NCI-H345 treated with DMSO at 0.1 percent for 48 hours (cell line): ENCODE data around the gene CDS2.

ENCODE experiments used
- DNase-seq: peaks from one replicate; lab custom pipeline; 2025; ENCODE audit not compliant: unreplicated experiment; lab: John Stamatoyannopoulos, UW

Gene CDS2

DNA sequence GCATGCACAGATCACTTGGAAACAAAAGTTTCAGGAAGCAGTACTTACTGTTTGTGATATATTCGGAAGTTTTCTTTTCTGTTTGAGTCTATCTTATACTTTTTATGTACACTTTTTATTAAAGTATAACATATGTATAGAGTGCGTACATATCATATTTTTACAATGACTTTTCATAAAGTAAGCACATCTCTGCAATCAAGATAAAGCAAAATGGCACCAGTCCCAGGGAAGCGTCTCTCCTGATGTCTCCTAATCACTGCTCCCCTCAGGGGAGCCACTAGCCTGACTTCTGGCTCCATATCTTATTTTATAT, 26.3 kb downstream of the CDS2 start:
- no peak for DNase-seq

DNA sequence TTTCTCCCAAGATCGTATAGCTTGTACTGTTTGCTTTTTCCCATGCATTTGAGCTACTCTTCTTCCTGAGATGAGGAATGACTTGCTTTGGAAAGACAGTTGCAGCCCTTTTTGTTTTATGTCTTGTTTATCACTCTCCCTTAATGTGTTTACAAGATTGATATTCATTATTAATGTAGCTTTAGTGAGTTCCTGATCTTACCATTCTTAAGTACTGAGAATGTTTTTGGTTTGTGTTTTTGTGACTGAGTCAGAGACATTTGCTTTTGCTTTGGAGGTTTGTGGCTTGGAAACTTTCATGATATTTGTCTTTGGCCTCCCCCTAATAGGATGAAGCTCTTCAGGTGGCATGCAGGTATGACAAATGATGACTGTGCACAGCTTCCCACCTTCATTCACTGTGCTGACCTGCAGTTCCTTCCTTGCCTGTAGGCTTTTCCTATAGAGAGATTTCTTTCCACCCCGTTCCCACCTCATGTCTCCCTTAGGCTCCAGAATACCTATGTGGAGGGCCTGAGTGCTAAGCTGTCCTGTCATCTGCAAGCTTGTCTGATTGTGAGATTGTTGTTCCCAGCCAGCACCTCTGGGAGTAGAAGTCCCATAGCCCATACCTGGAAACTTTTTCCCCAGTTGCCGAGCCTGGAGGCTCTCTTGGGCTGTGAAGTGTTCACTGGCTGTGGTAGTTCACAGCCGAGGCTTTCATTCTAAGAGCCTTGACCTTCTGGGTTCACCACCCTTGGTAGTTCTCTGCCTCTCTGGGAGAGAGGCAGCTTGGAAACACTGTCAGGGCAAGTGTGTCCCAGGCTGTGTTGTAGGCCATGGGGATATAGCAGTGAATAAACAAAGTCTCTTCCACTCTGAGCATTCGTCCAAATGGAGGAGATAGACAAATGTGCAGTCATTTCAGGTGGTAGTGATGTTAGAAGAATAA, 27.1 kb downstream of the CDS2 start:
- no peak for DNase-seq

DNA sequence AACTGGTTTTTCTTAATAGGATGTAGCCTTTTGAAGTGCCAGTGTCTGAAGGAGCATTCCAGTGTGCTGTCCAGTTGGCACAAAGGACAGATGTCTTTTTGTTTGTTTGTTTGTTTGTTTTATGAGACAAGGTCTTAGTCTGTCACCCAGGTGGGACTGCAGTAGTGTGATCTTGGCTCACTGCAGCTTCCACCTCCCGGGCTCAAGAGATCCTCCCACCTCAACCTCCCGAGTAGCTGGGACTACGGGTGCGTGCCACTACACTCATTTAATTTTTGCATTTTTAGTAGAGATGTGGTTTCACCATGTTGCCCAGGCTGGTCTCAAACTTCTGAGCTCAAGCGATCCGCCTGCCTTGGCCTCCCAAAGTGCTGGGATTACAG, 27.7 kb downstream of the CDS2 start:
- no peak for DNase-seq

DNA sequence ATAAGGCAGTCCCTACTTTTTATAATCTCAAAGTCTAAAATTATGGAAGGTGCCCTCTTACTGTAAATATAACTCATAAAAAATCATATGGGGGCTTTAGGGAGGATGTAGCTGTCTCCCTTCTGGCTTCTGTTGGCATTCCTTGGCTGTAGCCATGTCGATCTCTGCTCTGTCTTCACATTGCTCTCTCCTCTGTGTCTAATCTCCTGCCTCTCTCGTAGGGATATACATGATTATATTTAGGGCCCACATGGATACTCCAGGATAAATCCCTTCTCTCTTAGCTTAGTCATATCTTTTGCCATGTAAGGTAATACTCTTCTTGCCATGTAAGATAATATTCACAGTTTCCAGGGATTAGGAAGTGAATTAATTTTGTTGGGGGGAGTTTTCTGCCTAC, 28.6 kb downstream of the CDS2 start:
- DNase-seq = no peak

DNA sequence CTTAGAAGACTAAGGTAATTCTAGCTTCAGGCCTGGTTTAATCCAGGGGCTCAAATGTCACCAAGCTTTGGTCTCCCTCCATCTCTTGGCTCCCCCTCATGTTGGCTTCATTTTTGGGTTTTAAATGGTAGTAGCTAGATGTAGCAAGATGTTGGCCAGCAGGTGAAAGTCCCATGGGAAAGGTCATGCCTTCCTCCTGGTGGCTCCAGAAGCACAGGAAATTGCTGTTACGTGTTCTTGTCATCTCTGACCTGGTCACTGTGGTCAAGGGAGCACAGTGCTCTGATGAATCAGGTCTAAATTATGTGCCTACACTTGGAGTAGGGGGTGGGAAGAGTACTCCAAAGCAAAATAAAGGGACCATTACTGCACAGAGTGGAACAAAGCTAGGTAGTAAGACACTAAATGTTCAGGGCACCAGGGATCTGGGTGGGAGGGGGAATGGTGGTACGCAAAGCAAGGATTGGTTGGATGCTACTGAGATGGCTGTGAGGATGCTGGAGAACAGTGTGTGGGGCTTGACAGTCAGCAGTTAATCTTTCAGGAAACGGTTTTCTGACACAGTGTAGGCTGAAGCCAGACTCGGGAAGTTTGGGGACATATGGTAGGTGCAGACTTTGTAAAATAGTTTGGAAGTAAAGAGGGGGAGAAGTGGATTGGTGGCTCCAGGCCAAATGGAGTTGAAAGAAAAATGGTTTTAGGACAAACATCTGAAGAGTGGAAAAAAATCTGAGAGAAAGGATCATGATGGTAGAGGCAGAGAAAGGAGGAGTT, 30.1 kb downstream of the CDS2 start:
- DNase-seq = no peak

DNA sequence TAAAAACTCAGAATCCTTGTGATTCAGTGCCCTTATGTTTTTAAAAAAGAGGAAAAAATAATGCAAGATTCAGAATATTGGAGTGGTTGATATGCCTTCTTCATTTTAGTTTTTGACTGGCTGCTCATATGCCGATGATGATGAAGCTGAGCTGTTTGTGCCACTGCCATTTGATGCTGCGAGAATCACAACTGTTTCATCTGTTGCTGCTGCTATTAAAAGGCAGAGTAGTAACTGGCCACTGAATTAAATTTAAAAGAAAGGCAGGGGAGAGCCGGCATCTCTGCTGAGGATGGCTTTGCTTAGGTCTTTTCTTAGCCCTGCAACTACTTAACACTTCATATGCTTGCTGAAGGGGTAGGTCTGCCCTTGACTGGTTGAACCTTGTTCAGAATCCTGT, 33.1 kb downstream of the CDS2 start:
- no peak for DNase-seq

DNA sequence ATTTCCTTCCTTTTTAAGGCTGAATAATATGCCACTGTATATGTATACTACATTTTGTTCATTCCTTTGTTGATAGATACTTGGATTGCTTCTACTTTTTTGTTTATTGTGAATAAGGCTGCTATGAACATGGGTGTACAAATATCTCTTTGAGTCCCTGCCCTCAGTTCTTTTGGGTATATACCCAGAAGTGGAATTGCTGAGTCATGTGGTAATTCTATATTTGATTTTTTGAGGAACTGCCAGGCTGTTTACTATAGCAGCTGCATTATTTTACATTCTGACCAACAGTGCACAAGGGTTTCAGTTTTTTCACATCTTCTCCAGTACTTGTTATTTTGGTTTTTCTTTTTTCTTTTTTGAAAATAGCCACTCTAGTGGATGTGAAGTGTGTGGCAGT, 34.1 kb downstream of the CDS2 start:
- no peak for DNase-seq

DNA sequence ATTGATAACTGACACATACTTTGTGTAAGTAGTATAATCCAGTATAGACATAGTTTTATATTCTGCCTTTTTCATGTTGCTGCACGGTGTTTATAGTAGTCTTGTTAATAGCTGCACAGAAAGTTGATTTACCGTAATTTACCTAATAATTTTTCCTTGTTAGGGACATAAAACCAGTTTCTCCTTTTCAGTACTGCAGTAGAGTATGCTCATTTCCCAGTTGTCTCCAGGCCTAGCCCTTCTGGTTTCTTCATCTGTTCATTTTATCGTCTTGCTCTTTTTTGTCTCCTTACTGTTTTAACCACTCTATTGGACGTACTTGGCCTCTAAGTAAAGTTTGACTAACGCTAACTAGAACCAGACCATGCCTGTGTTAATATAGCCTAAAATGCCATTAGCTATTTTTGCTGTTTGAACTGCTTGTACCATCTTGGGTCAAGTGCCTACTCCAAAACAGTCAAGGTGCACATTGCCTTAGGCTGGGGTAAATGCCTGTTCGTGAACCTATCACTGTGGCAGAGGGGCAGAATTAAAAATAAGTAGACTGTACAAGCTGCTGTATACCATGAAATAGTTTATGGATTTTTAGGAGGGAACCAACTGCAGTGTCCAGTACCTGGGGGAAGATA, 34.8 kb downstream of the CDS2 start:
- no peak for DNase-seq

DNA sequence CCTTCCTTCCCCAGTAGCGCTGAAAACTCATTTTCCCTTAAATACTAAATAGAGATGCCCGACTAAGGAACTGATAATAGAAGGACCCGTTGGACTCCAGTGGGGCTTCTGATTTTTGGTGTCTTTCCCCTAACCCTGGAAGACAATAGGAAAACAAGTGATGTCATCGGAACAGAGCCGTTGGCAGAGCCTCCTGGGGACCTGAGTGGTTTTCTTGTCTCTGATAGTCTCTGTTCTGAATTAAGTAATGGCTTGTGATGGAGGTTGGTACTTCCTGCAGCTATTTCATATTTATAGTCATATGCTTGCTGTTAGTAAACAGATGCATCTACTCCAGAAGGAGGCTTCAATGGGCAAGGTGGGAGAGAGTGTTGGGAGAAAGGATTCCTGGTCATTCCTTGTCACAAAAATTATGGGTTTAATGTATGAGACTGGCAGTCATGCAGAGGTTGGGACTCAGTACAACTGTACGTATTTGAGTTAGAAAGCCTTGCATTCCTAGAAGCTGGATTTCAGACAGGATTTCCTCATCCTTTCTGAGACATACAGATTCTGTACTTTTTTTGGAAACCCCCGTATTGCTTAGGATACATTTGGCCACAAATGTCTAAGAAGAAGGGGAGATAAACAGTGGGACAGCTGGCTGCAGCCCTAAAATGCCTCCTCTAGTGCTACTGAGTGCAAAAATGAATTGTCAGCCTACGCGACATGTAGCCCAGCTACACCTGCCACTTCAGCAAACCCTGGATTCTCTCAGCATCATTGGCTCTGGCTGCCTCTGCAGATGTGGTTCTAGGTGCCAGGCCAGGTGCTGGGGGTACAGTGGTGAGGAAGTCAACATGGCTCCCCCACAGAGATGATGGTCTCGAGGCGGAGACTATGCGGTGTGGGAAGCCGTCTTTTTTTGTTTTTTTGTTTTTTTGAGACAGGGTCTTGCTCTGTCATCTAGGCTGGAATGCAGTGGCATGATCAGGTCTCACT, 38.1 kb downstream of the CDS2 start:
- DNase-seq = no peak

DNA sequence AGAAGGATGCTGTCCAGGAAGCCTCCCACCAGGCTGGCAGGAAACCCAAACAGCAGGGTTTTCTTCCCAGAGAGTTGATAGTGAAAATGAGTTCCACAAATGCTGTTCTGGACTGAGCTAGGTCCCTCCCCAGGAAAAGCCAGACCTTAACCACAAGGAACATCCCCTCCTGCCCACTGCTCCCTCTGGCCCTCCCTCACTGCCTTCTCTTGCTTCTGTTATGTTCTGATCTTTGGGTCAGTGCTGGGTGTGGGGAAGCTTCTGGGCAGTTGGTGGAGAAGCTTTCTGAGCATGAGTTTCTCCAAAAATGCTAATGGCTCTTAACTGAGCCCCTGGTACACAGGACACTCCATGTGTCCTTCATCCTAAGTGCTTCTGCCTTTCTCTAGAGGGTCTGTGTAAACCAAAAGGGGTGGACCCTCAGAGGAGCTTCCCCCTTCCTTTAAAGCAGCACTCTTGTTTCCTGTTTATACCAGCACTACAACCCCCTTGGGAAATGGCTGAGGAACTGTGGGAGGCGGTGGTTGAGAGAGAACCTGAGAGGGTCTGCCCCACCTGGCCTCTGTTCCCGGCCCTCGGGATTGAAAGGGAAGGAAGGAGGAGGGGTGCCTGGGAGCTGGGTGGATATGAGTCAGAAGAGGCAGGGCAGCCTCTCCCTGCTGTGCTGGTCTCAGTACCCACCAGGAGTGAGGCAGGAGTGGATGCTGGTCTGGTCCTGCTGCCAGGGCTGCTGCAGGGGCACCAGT, 42.0 kb downstream of the CDS2 start:
- DNase-seq = peak; percentile 76

DNA sequence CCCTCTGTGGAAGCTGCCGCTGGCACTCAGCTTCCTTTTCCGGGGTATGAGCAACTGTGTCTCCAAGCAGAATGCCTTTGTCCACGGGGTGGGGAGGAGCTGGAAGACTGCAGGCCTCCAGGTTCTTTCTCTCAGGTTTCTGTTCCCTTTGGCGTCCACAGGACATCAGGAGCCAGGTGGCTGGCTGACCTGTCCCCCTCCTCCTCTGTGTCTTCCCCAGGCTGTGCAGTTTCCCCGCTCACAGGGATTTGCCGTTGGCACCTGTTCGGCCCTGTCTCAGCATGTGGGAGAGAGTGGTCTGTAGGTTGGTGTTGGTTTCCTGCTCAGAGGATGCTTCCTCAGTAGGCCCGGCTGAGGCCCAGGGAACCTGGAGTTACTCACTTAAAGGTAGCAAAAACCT, 43.5 kb downstream of the CDS2 start:
- DNase-seq = peak; percentile 12

DNA sequence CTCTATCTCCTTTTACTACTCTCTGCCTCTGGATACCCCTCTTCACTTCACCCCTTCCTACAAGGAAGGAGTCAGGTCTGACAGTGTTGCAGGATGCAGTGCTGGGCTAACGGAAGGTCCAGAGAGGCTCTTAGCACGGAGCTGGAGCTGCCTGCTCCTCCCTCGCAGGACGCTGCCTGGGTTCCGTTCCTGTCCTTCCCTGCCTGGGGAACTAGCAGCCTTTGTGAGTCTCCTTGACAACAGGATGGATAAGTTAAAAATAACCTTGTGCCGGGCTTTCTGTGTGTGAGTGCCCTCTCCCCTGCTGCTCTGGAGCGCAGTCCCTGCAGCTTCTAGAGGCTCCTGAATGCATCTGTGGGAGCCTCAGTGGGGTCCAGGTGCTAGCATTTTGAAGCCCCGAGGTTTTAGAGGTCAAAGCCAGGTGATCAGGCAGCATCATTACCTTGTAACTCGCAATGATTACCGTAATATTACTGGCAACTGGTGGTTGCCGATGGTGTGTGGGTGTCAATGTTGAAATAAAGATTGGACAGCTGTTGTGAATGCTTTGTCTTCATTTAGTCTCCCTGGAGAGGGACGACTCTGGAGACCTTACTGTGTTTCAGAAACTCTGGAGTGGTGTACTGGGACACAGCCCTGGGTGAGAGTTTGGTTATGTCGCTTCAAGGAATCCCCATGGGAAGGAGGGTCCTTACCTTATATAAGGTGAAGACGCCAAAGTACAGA, 44.4 kb downstream of the CDS2 start:
- DNase-seq = peak; percentile 87

DNA sequence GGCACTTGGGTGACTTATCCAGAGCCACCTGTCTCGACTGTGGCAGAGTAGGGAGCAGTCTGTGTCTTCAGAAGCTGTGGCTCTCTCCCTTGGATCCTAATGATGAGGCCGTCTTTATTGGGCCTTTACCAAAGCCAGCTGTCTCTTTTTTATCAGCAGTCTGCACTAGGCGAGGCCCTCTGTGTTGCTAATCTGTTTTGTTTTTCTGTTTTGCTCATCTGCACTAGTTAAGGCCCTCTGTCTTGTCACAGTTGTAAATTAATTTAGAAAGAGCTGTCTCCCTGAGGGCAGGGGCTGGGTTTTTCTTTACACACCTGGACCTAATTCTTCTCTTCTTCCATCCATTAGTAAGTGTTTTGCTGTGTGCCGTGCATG, 45.0 kb downstream of the CDS2 start:
- peak; percentile 50 for DNase-seq

DNA sequence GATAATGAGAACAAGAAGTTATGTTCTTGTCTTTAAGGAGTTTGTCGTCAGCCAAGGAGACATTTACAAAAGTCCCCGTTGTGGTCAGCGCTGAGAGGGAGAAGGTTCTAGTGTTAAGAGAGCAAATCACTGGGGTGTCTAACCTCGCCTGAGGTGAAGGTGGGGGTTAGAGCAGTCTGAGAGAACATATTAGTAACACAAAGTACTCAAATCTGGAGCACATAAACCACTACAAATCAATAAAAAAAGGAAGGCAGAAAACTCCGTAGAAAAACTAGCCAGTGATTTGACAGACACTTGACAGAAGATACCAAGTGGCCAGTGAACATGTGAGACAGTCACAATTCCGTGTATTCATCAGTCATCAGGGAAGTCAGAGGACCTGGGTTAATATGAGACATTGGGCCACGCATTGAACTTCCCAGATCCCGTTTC, 45.4 kb downstream of the CDS2 start:
- no peak for DNase-seq

DNA sequence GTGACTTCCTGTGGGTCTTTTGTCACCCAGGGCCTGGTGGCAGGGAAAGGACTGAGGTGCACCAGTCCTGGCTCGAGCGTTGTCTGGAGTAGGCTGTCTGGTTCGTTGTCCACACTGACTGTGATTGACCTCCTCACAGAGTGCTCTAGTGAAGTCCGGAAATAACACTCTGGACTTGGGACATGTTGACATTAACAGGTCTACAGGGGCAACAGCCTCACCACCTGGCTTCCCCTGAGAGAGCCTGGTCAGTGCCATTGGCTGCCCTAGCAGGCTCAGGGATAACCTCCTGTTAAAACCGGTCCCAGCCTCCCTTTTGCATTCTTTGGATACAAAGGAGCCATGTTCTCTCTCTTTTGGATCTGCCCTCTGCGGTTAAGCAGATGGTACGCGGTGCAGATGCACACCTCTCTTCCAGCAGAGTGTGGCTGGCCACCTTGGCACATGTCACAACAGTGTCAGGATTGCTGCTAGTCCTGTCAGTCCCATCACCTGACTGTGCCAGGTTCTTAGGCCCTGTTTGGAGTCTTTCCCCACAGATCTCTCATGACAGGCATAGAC, 46.2 kb downstream of the CDS2 start:
- no peak for DNase-seq

DNA sequence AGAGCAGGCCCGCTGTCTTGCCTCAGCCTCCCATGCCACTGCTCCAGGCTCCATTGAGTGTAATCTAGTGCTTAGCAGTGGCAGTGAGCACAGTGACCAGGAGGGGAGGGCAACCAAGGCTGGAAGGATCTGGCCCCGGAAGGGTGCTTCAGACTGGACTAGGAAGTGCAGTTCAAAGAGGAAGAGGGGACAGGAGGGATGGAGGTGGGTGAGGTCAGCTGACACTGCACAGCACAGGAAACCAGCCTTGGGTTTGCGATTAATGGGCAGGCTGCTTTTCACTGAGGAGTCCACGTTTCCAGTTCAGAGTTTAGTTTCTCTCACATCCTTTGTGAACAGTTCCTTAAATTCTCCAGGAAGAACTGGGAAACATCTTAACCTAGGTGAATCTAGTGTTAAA, 46.9 kb downstream of the CDS2 start:
- DNase-seq = no peak

DNA sequence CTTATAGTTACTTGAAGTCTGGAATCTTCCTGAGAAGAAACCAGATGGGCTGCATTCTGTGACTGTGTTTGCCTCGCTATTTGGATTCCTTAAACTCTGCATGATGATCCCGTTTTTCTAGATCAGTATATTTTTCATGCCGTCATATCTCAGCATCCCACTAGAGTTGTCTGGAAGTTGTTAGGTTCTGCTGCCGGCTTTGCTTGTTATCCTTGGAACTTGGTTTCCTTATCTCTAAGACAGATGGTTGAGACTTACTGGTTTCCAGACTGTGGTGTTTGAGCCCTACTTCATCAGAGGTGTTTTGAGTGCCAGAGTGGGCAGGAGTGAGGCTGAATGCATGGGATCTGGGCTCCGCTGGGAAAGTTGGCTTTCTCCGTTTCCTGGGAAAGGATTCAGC, 50.3 kb downstream of the CDS2 start:
- no peak for DNase-seq

DNA sequence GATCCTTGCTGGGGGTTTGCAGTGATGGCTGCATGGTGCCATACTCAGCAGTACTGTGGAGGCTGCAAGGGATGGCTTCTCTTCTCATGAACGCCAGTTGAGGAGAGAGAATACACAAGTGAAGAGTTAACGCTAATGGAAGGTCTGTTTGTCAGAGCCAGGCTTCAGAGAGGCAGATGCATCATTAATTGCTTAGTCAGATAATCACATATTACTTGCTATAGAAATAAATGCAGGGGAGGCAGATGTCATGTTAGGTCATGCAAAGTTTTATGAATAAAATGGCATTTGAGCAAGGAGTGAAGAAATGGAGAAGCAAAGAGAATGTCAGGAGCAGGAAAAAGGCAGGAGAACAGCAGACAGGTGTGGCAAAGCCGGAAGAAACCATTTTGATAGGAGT, 51.2 kb downstream of the CDS2 start:
- no peak for DNase-seq

DNA sequence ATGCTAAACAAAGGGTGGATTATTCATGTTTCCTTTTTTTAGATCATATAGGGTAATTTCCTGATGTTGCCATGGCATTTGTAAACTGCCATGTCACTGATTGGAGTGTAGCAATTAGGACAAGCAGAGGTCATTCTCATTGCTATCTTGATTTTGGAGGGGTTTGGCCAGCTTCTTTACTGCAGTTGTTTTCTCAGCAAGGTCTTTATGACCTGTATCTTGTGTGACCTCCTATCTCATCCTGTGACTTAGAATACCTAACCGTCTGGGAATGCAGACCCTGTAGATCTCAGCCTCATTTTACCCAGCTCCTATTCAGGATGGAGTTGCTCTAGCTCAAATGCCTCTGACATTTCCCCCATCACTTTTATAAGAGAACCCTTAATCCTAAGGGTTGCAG, 53.6 kb downstream of the CDS2 start:
- DNase-seq = no peak
